Body of pancreas (tissue), 4 donors: ENCODE results near the gene TPM2.

Experiments
- POLR2A ChIP-seq, 3 donors: fragments of 450-650 bp; IDR thresholded peaks; one replicate each; pipeline ENCODE4 v1.6.1; 2016; ENCODE audit warnings: antibody characterized with exemption in 3 of 3, mild to moderate bottlenecking in 2 of 3
- TF ChIP-seq, protein P1 (sequence below), 7 experiments: fragments of 450-650 bp in 4 of 7; fragments of 200-600 bp in 3 of 7; sonication (generic) in 3 of 7; IDR thresholded peaks; one replicate each; pipeline ENCODE4 v1.5.1; 2016 to 2019; ENCODE audit warnings: antibody characterized with exemption in 7 of 7

DNA sequence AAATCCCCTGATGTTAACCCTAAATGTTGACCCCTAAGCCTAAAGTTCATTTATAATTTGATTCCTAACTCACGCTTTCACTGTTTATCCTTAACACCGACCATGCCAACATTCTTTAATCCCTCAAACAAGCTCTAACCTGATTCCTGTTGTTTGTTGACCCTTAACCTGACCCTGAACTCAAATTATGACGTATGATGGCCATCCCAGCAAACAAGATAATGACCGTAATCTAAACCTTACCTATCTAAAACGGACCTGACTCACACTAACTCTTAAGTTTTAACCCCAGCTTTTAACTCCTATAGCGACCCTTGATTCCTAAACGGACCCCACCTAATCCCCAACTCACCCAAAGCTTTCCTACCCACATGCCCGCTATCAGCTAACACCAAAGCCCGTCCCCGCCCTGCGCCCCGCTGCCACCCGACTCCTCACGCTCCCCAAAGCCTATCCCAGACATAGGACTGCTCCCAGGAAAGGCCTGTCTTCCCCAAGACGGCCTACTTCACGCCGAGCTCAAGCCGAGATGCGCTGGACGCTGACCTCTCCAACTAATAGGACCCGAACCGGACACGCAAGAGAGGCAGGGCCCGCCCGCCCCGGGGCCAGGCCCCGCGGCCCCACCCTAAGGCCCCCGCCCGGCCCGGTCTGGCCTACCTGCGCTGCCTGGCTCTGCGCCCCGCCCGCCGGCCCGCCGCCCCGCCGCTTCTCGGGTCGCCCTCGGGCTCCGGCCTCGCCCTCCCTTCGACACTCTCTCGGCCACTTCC is 41.9 kb upstream of the TPM2 start:
- TF ChIP-seq, protein P1, sequence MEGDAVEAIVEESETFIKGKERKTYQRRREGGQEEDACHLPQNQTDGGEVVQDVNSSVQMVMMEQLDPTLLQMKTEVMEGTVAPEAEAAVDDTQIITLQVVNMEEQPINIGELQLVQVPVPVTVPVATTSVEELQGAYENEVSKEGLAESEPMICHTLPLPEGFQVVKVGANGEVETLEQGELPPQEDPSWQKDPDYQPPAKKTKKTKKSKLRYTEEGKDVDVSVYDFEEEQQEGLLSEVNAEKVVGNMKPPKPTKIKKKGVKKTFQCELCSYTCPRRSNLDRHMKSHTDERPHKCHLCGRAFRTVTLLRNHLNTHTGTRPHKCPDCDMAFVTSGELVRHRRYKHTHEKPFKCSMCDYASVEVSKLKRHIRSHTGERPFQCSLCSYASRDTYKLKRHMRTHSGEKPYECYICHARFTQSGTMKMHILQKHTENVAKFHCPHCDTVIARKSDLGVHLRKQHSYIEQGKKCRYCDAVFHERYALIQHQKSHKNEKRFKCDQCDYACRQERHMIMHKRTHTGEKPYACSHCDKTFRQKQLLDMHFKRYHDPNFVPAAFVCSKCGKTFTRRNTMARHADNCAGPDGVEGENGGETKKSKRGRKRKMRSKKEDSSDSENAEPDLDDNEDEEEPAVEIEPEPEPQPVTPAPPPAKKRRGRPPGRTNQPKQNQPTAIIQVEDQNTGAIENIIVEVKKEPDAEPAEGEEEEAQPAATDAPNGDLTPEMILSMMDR (IDR thresholded peaks at IDR 0.05): no peak
- TF ChIP-seq POLR2A (IDR thresholded peaks at IDR 0.05): no peak
